Mesodermal cell (in vitro differentiated cells): ENCODE results near the gene GRIK5.

Experiments used
- H3K27ac ChIP-seq: 2 replicates; pipeline ENCODE4 v1.7.0; 2013; ENCODE audit warnings: mild to moderate bottlenecking, low read depth, low read length, moderate library complexity; ENCODE audit not compliant: severe bottlenecking
- H3K36me3 ChIP-seq: 2 replicates; pipeline ENCODE4 v1.7.1; 2013; ENCODE audit warnings: mild to moderate bottlenecking, low read length, moderate library complexity; ENCODE audit not compliant: control insufficient read depth, insufficient read depth
- H3K4me1 ChIP-seq: one replicate; pipeline ENCODE4 v1.7.1; 2013; ENCODE audit warnings: mild to moderate bottlenecking, low read length; ENCODE audit not compliant: insufficient read depth, control insufficient read depth, poor library complexity, severe bottlenecking
- H3K4me3 ChIP-seq: 2 replicates; pipeline ENCODE4 v1.7.0; 2013; ENCODE audit warnings: low read length, control low read depth, mild to moderate bottlenecking; ENCODE audit not compliant: insufficient read depth, poor library complexity, severe bottlenecking; ENCODE audit errors: extremely low read depth
- H3K9me3 ChIP-seq: 2 replicates; pipeline ENCODE4 v1.7.1; 2013; ENCODE audit warnings: mild to moderate bottlenecking, low read length, moderate library complexity; ENCODE audit not compliant: control insufficient read depth
- whole genome bisulfite sequencing, 2 experiments: methylation state at CpG; one replicate each; pipeline ENCODE4 v1.1.5; 2013; ENCODE audit warnings: missing lambda C conversion rate in 2 of 2; ENCODE audit not compliant: insufficient coverage in 2 of 2; 5-methylcytosine and 5-hydroxymethylcytosine counted together

GRIK5 gene

GRCh38 chr19:42032431-42032830 is 37.6 kb downstream of the GRIK5 start:
- peaks cover 3% of the 10 kb centered on the region for H3K36me3 ChIP-seq
- H3K4me3 ChIP-seq, result no peak overlapping the region
- 49 to 71% methylated on average over 4 to 5 of the region's 5 CpGs for WGBS, 2 experiments
- no peaks in the 10 kb centered on the region for H3K9me3 ChIP-seq
- no peak overlapping the region for H3K27ac ChIP-seq
- H3K4me1 ChIP-seq, result peaks cover 2% of the 10 kb centered on the region

- Histone ChIP-seq H3K36me3 (no peaks in the 10 kb centered on the region), H3K27ac (no peak overlapping the region), H3K9me3 (no peaks in the 10 kb centered on the region), H3K4me3 (no peak overlapping the region), H3K4me1 (peaks cover 2% of the 10 kb centered on the region)
- WGBS, 2 experiments, result 87 to 95% methylated on average over 6 of the region's 7 CpGs
These were observed 39.2 kb downstream of the GRIK5 start for GRCh38 chr19:42030645-42031440.

DNA sequence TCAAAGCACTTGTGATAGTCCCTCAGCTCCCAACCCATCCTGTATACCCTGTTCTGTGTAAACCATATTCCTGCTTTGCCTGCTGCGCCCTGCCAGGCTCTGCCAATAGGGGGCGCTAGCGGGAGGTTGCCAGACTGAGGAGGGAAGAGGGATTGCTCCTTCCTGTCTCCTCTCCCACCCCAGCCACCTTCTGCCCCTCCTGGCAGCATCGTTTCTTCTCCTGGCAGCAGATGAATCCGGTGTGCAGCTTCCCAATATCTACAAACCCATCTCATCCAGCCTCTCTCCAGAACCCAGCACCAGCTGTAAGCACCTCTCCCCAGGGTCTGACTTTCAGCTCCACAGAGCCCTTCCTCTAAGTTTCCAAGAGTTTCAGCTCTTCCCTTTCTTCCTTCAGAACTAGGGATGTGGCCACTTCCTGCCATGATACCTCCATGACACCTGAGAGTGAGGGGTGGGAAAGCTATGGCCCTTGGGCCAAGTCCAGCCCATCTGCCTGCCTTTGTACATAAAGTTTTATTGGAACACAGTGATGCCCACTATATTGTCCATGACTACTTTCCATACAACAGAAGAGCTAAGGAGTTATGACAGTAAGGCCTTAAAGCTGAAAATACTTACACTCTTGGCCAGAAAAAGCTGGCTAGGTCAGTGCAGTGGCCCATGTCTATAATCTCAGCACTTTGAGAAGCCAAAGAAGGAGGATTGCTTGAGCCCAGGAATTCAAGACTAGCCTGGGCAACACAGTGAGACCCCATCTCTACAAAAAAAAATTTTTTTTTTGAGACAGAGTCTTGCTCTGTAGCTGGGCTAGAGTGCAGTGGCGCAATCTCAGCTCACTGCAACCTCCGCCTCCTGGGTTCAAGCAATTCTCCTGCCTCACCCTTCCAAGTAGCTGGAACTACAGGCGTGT is 41.4 kb downstream of the GRIK5 start:
- Histone ChIP-seq H3K27ac (no peak overlapping the region), H3K4me3 (no peak overlapping the region), H3K4me1 (no peaks in the 10 kb centered on the region), H3K9me3 (no peaks in the 10 kb centered on the region), H3K36me3 (no peaks in the 10 kb centered on the region)
- WGBS, 2 experiments, result 62 to 67% methylated on average over 5 to 8 of the region's 8 CpGs

GRCh38 chr19:42024622-42025111 is 45.3 kb downstream of the GRIK5 start:
- Histone ChIP-seq H3K36me3 (no peaks in the 10 kb centered on the region), H3K27ac (peak overlapping the region; percentile 45), H3K4me1 (no peaks in the 10 kb centered on the region), H3K4me3 (no peak overlapping the region), H3K9me3 (peaks cover 3% of the 10 kb centered on the region)
- WGBS, 2 experiments, result 85 to 90% methylated on average over 11 to 12 of the region's 12 CpGs

DNA sequence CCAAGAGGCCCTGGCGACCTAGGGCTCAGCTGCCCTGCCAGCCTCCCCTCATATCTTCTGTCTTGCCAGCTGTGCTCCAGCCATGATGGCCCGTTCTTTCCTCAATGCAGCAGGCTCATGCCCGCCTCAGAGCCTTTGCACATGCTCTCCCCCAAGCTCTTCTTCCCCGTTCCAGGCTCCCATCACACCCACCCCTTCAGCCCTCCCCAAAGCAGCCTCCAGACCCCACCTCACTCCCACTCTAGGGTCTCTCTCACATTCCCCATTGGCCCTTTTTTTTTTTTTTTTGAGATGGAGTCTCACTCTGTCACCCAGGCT is 46.1 kb downstream of the GRIK5 start:
- peaks cover 5% of the 10 kb centered on the region for H3K9me3 ChIP-seq
- H3K27ac ChIP-seq, result no peak overlapping the region
- no peaks in the 10 kb centered on the region for H3K4me1 ChIP-seq
- WGBS, 2 experiments, result 74 to 78% methylated on average over 2 to 4 of the region's 4 CpGs
- H3K4me3 ChIP-seq, result no peak overlapping the region
- no peaks in the 10 kb centered on the region for H3K36me3 ChIP-seq

GRCh38 chr19:42023121-42023942 is 46.7 kb downstream of the GRIK5 start:
- Histone ChIP-seq H3K4me1 (no peaks in the 10 kb centered on the region), H3K27ac (no peak overlapping the region)
- 71 to 72% methylated on average over 15 to 16 of the region's 17 CpGs for WGBS, 2 experiments

DNA sequence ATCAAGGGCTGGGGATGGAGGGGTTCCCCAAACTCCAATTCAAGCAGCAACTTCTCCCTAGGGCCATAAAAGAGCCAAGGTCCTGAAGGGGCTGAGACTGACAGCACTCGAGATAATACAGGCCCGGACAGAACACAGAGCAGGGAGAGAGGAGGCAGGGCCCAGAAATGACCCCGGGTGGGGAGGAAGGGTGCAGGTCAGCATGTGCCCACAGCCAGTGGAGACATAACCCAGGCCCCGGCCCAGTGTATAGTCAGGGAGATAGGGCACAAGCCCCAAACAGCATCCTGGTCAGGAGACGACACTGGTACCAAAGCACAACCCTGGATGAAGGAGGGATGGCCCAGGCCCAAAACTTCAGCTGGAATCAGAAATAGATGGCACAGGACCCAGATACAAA is 47.4 kb downstream of the GRIK5 start:
- Histone ChIP-seq H3K4me1 (no peaks in the 10 kb centered on the region), H3K4me3 (no peak overlapping the region), H3K27ac (no peak overlapping the region), H3K9me3 (peaks cover 5% of the 10 kb centered on the region), H3K36me3 (no peaks in the 10 kb centered on the region)
- WGBS, 2 experiments, result 83 to 95% methylated on average over 5 of the region's 5 CpGs

More at GRCh38 chr19:42023121-42023942, 46.7 kb downstream of the GRIK5 start:
- no peaks in the 10 kb centered on the region for H3K36me3 ChIP-seq
- H3K9me3 ChIP-seq, result peaks cover 5% of the 10 kb centered on the region
- H3K4me3 ChIP-seq, result no peak overlapping the region

DNA sequence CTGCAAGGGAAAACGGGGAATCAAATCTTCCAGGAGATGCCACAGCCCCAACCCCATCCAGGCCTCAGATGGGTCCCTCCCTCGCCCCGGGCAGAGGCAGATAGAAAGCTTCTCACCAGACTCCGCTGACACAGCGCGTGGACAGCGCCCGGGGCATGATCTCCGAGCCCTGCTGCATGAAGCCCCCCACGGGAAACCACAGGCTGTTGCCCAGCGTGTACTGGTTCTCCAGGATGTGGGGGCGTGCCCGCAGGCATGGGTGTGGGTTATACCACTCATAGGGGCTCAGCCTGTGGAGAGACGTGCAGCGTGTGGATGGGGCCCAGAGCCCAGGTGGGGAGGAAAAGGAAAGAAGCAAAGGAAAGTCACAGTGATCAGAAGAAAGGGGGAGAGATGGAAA is 48.8 kb downstream of the GRIK5 start:
- H3K4me1 ChIP-seq, result no peaks in the 10 kb centered on the region
- WGBS, 2 experiments, result 91 to 94% methylated on average over 11 to 15 of the region's 15 CpGs
- H3K27ac ChIP-seq, result no peak overlapping the region
- no peaks in the 10 kb centered on the region for H3K36me3 ChIP-seq
- H3K4me3 ChIP-seq, result no peak overlapping the region
- peaks cover 5% of the 10 kb centered on the region for H3K9me3 ChIP-seq

DNA sequence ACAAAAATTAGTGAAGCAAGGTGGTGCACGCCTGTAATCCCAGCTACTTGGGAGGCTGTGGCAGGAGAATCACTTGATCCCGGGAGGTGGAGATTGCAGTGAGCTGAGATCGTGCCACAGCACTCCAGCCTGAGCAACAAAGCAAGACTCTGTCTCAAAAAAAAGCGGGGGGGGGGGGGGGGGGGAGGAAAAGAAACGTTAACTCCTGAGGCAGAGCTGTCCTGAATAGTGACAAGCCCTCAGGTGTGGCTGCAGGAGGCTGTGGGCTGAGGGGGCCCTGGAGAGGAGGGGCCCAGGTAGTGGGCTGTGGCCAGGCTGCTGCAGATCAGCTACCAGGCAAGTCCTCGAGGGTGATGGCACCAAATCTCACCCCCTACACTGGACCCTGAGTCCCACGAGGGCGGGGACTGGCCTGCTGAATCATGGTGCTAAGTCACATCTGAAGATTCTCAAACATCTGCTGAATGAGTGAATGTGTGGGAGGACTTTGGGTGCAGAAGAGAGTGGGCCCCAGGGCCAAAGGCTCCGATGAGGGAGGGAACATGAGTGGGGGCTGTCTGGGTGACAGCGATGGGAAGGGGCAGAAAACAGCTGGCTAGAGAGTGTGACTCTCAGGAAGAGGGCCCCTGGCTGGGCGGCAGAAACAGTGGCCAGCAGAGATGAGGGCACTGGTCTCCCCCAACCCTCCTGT is 51.4 kb downstream of the GRIK5 start:
- H3K4me3 ChIP-seq, result no peak overlapping the region

GRCh38 chr19:42017040-42017439 is 53.0 kb downstream of the GRIK5 start:
- H3K9me3 ChIP-seq, result peaks cover 5% of the 10 kb centered on the region
- H3K27ac ChIP-seq, result no peak overlapping the region
- H3K4me1 ChIP-seq, result no peaks in the 10 kb centered on the region
- H3K36me3 ChIP-seq, result no peaks in the 10 kb centered on the region
- H3K4me3 ChIP-seq, result no peak overlapping the region
- WGBS, 2 experiments, result 85 to 93% methylated on average over 2 to 4 of the region's 8 CpGs

More for the DNA sequence above, 51.4 kb downstream of the GRIK5 start:
- WGBS, 2 experiments, result 80 to 92% methylated on average over 1 to 4 of the region's 11 CpGs
- peaks cover 5% of the 10 kb centered on the region for H3K9me3 ChIP-seq
- H3K4me1 ChIP-seq, result no peaks in the 10 kb centered on the region
- H3K36me3 ChIP-seq, result no peaks in the 10 kb centered on the region
- no peak overlapping the region for H3K27ac ChIP-seq
